Gastrocnemius medialis (tissue), 4 donors: Measurements from ENCODE around the gene CDC42BPG. TPM values are rescaled to one million over a fixed set of nuclear protein-coding genes. Genes with fewer than 3 reads are reported as not detected.
"Not testable (repeated sequence)": the region's sequence is repeated elsewhere in the genome, so short reads cannot be mapped to it uniquely, and the experiment has no call there.

Experiments
- ATAC-seq, 2 donors: fragments of 150-250 bp; one replicate each; pipeline ENCODE4 v1.9.1; 2016
- DNase-seq, 2 donors: peaks; one replicate each; pipeline ENCODE4 v3.0.0-alpha.2; 2019
- H3K27ac ChIP-seq, 4 donors: fragments of 200-600 bp; sonication (generic); 1 replicate in 1 of 4; 2 replicates in 3 of 4; pipeline ENCODE4 v1.5.1; 2016 to 2018; ENCODE audit warnings: mild to moderate bottlenecking in 2 of 4, moderate library complexity in 1 of 4
- H3K27me3 ChIP-seq, 3 donors: fragments of 200-600 bp; sonication (generic) in 2 of 3; 1 replicate in 1 of 3; 2 replicates in 2 of 3; pipeline versions ENCODE4 v1.5.1 to v1.6.0; 2016 to 2019; ENCODE audit warnings: mild to moderate bottlenecking in 1 of 3, moderate library complexity in 1 of 3
- H3K36me3 ChIP-seq, 2 donors: fragments of 200-600 bp; sonication (generic) in 1 of 2; one replicate each; pipeline ENCODE4 v1.5.1; 2017 to 2018
- H3K4me1 ChIP-seq, 2 donors: fragments of 200-600 bp; sonication (generic) in 1 of 2; one replicate each; pipeline ENCODE4 v1.5.1; 2016 to 2017; ENCODE audit warnings: mild to moderate bottlenecking in 2 of 2
- H3K4me3 ChIP-seq, 4 donors: fragments of 200-600 bp; sonication (generic) in 3 of 4; 1 replicate in 1 of 4; 2 replicates in 3 of 4; pipeline ENCODE4 v1.5.1; 2016 to 2019; ENCODE audit warnings: mild to moderate bottlenecking in 2 of 4
- H3K9me3 ChIP-seq, 3 donors: fragments of 200-600 bp; sonication (generic) in 2 of 3; 1 replicate in 1 of 3; 2 replicates in 2 of 3; pipeline ENCODE4 v1.5.1; 2016 to 2019
- POLR2A ChIP-seq, 2 donors: fragments of 450-650 bp; IDR thresholded peaks; one replicate each; pipeline ENCODE4 v1.6.1; 2017; ENCODE audit warnings: antibody characterized with exemption in 2 of 2, mild to moderate bottlenecking in 2 of 2, moderate library complexity in 2 of 2
- in situ Hi-C, 4 donors: fragments of 200-750 bp; cut with MboI; loops; one replicate each; pipeline versions ENCODE4 v1.15.0 to v1.8.0; 2017; ENCODE audit warnings: low sequenced_read_pairs in 4 of 4
- intact Hi-C: fragments of 100-400 bp; cut with DNase I; formaldehyde crosslinking; loops from one replicate; pipeline ENCODE4 v1.15.1; 2023; ENCODE audit warnings: low total_unique reads
- total RNA-seq, 4 donors: library from RNA; depleted of rRNA; stranded (reverse); fragments of >200 nt; gene quantifications; one replicate each; pipeline versions ENCODE4 v1.1.0 to v1.2.3, GENCODE V29; 2016
- TF ChIP-seq, protein P1 (sequence below), 5 experiments: fragments of 450-650 bp in 3 of 5; fragments of 200-600 bp in 2 of 5; sonication (generic) in 2 of 5; IDR thresholded peaks in 4 of 5; conservative IDR thresholded peaks in 1 of 5; 1 replicate in 4 of 5; 2 replicates in 1 of 5; pipeline ENCODE4 v1.5.1; 2016 to 2019; ENCODE audit warnings: antibody characterized with exemption in 5 of 5, mild to moderate bottlenecking in 3 of 5, moderate library complexity in 3 of 5

CDC42BPG gene
- total RNA-seq, 4 donors from 2014 or later: 0.15 to 0.19 TPM; not detected in 2

DNA sequence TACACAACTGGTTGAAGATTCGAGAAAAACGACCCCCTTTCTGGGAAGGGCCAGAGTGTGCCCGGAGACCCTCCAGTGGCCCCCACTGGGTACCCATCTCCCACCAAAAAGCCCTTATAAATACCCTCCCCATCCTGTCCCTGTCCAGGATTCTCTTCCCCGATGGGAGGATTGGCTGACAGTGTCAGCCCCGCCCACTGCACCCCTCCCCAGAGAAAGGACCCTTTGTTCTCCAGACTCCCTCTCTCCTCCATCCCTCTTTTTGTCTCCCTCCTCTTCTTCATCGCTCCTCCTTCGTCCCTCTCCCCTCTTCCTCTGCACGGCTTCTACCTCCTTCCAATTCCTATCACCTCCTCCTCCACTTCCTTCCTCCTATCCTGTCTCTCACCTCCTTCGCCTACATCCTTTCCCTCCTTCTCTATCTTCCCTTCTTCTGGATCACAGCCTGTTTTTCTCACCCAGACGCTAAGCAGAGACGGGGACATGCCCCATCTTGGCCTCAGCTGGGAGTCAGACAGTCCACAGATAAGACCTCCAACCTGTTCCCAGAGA, 20.8 kb downstream of the CDC42BPG start:
- no peak for DNase-seq
- in situ Hi-C loops (no loop called here), intact Hi-C loops (no loop called here)
- no peak overlapping the region for H3K27ac ChIP-seq
- H3K36me3 ChIP-seq: no peaks in the 10 kb centered on the region
- no peaks in the 10 kb centered on the region for H3K27me3 ChIP-seq
- TF ChIP-seq, protein P1, sequence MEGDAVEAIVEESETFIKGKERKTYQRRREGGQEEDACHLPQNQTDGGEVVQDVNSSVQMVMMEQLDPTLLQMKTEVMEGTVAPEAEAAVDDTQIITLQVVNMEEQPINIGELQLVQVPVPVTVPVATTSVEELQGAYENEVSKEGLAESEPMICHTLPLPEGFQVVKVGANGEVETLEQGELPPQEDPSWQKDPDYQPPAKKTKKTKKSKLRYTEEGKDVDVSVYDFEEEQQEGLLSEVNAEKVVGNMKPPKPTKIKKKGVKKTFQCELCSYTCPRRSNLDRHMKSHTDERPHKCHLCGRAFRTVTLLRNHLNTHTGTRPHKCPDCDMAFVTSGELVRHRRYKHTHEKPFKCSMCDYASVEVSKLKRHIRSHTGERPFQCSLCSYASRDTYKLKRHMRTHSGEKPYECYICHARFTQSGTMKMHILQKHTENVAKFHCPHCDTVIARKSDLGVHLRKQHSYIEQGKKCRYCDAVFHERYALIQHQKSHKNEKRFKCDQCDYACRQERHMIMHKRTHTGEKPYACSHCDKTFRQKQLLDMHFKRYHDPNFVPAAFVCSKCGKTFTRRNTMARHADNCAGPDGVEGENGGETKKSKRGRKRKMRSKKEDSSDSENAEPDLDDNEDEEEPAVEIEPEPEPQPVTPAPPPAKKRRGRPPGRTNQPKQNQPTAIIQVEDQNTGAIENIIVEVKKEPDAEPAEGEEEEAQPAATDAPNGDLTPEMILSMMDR (IDR thresholded peaks at IDR 0.05 in 4 of 5, conservative IDR thresholded peaks at IDR 0.05 in 1 of 5): no peak
- TF ChIP-seq POLR2A (IDR thresholded peaks at IDR 0.05): no peak
- no peak overlapping the region for H3K4me3 ChIP-seq
- no peak for ATAC-seq
- no peaks in the 10 kb centered on the region for H3K4me1 ChIP-seq
- H3K9me3 ChIP-seq: no peaks in the 10 kb centered on the region

DNA sequence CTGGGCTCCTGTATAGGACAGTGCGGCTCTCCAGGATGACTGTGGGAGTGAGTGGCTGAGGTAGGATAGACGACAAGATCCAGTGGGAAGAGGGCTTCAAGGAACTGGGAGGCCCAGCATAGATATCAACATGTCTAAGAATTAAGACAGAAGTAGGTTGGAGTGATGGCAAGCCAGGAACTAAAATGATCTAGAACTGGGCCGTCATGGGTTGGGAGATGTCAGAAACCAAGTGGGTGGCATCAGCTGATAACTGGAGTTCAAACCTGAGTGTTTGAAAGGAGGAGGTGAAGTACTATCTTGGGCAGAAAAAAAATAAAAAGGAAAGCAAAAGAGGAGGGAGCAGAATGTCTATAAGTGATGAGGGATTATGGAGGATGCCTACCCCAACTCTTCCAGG, 27.0 kb downstream of the CDC42BPG start:
- H3K4me3 ChIP-seq: no peak overlapping the region
- H3K27me3 ChIP-seq: no peaks in the 10 kb centered on the region
- H3K36me3 ChIP-seq: no peaks in the 10 kb centered on the region
- H3K27ac ChIP-seq: no peak overlapping the region
- TF ChIP-seq POLR2A (IDR thresholded peaks at IDR 0.05): no peak
- TF ChIP-seq, protein P1 (IDR thresholded peaks at IDR 0.05 in 4 of 5, conservative IDR thresholded peaks at IDR 0.05 in 1 of 5): no peak
- H3K4me1 ChIP-seq: no peaks in the 10 kb centered on the region
- ATAC-seq (no peak), DNase-seq (no peak)
- intact Hi-C loops (no loop called here), in situ Hi-C loops (no loop called here)
- H3K9me3 ChIP-seq: no peaks in the 10 kb centered on the region

DNA sequence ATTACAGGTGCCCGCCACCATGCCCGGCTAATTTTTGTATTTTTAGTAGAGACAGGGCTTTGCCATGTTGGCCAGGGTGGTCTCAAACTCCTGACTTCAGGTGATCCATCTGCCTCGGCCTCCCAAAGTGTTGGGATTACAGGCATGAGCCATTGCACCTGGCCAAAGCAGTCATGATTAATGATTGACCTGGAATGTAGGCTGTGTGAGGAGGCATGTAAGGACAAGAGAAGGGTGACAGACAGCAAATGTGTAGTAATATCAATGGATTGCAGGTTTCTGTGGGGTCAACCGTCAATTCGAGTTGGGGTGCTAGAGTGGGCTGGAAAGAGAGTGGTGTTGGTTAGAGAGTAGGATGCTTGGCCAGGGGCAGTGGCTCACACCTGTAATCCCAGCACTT, 29.0 kb downstream of the CDC42BPG start:
- H3K4me1 ChIP-seq, DNase-seq, H3K36me3 ChIP-seq, ATAC-seq, H3K9me3 ChIP-seq, H3K27ac ChIP-seq, H3K4me3 ChIP-seq, H3K27me3 ChIP-seq, intact Hi-C loops, in situ Hi-C loops: not testable (repeated sequence)

DNA sequence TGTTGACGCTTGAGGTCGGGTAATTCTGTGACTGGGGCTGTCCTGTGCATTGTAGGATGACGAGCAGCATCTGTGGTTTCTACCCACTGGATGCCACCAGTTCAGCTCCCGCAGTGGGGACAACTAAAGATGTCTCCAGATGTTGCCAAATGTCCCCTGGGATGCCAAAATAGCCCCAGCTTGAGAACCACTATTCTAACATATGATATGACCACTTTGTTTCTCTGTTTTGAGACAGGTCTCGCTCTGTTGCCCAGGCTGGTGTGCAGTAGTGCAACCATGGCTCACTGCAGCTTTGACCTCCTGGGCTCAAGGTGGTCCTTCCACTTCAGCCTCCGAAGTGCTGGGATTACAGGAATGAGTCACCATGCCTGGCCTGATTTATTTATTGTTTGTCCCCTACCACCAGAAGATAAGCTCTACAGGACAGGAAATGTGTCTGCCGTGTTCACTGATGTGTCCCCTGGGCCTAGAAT, 29.7 kb downstream of the CDC42BPG start:
- intact Hi-C loops: no loop called here
- no peaks in the 10 kb centered on the region for H3K27me3 ChIP-seq
- no peak overlapping the region for H3K4me3 ChIP-seq
- no peak for DNase-seq
- in situ Hi-C loops: no loop called here
- no peak for ATAC-seq
- no peak for TF ChIP-seq POLR2A (IDR thresholded peaks at IDR 0.05)
- TF ChIP-seq, protein P1 (IDR thresholded peaks at IDR 0.05 in 4 of 5, conservative IDR thresholded peaks at IDR 0.05 in 1 of 5): no peak
- H3K27ac ChIP-seq: no peak overlapping the region
- H3K9me3 ChIP-seq: no peaks in the 10 kb centered on the region
- H3K36me3 ChIP-seq: no peaks in the 10 kb centered on the region
- H3K4me1 ChIP-seq: peaks cover under 1 to 3% of the 10 kb centered on the region in 2 donors

DNA sequence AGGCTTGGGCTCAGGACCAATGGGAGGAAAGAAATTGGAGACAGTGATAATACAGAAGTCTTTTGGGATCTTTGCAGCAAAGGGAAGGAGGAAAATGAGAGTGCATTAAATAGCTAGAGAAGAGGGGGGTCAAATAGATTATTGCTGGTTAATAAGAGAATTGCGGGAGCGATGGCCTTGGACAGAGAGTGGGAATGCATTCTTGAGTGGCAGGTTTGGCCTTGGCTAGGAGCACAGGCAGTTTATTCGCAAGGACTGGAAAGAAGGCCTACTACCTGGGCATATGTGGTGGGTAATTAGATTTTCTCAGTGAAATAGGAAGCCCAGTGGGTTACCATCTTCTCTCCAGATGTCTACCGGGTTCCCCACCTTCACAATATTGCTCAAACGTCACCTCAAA, 30.6 kb downstream of the CDC42BPG start:
- ATAC-seq (no peak), DNase-seq (no peak)
- H3K27me3 ChIP-seq: no peaks in the 10 kb centered on the region
- no peak for TF ChIP-seq POLR2A (IDR thresholded peaks at IDR 0.05)
- TF ChIP-seq, protein P1 (IDR thresholded peaks at IDR 0.05 in 4 of 5, conservative IDR thresholded peaks at IDR 0.05 in 1 of 5): no peak
- no peak overlapping the region for H3K27ac ChIP-seq
- H3K9me3 ChIP-seq: no peaks in the 10 kb centered on the region
- no peaks in the 10 kb centered on the region for H3K36me3 ChIP-seq
- intact Hi-C loops: no loop called here
- no peak overlapping the region for H3K4me3 ChIP-seq
- in situ Hi-C loops: no loop called here
- H3K4me1 ChIP-seq: peaks cover 8 to 12% of the 10 kb centered on the region in 2 donors
